Hepatocyte (in vitro differentiated cells): Measurements from ENCODE around the gene CBX3. TPM values are rescaled to one million over a fixed set of nuclear protein-coding genes. Genes with fewer than 3 reads are reported as not detected.
A peak's percentile ranks its signal among the peaks of the same experiment; 100 is the strongest.
"Not testable (repeated sequence)": the region's sequence is repeated elsewhere in the genome, so short reads cannot be mapped to it uniquely, and the experiment has no call there.

Source experiments
- DNase-seq: peaks from one replicate; pipeline ENCODE4 v3.0.0-alpha.2; 2016; ENCODE audit warnings: low spot score
- H2AFZ ChIP-seq: fragments of 200-600 bp; sonication (generic); 2 replicates; pipeline ENCODE4 v1.6.0; 2016; ENCODE audit warnings: antibody characterized with exemption, mild to moderate bottlenecking
- H3K27ac ChIP-seq: fragments of 200-600 bp; sonication (generic); 2 replicates; pipeline ENCODE4 v1.5.1; 2016; ENCODE audit warnings: mild to moderate bottlenecking
- H3K27me3 ChIP-seq: fragments of 200-600 bp; sonication (generic); 2 replicates; pipeline ENCODE4 v1.6.1; 2016
- H3K36me3 ChIP-seq: fragments of 200-600 bp; sonication (generic); replicated peaks from 2 replicates; pipeline ENCODE4 v1.5.1; 2016; ENCODE audit warnings: low read depth; ENCODE audit not compliant: insufficient read depth
- H3K4me1 ChIP-seq: fragments of 200-600 bp; sonication (generic); 2 replicates; pipeline ENCODE4 v1.5.1; 2016; ENCODE audit warnings: mild to moderate bottlenecking, moderate library complexity; ENCODE audit not compliant: insufficient read depth
- H3K4me2 ChIP-seq: fragments of 200-600 bp; sonication (generic); 2 replicates; pipeline ENCODE4 v1.6.0; 2016
- H3K4me3 ChIP-seq: fragments of 200-600 bp; sonication (generic); 2 replicates; pipeline ENCODE4 v1.5.1; 2016; ENCODE audit warnings: mild to moderate bottlenecking
- H3K79me2 ChIP-seq: fragments of 200-600 bp; sonication (generic); 2 replicates; pipeline ENCODE4 v1.6.0; 2017; ENCODE audit warnings: mild to moderate bottlenecking
- H3K9me2 ChIP-seq: fragments of 200-600 bp; sonication (generic); replicated peaks from 2 replicates; pipeline ENCODE4 v1.6.0; 2017; ENCODE audit warnings: mild to moderate bottlenecking; ENCODE audit not compliant: insufficient read depth
- H3K9me3 ChIP-seq: fragments of 200-600 bp; sonication (generic); 2 replicates; pipeline ENCODE4 v1.5.1; 2016; ENCODE audit warnings: low read depth, mild to moderate bottlenecking
- H4K20me1 ChIP-seq: fragments of 200-600 bp; sonication (generic); 2 replicates; pipeline ENCODE4 v1.6.0; 2016; ENCODE audit warnings: mild to moderate bottlenecking; ENCODE audit not compliant: insufficient read depth, poor library complexity, severe bottlenecking
- EZH2 ChIP-seq: fragments of 200-600 bp; sonication (generic); IDR thresholded peaks from 2 replicates; pipeline ENCODE4 v1.6.1; 2016; ENCODE audit warnings: antibody characterized with exemption, mild to moderate bottlenecking, borderline replicate concordance
- EZH2phosphoT487 ChIP-seq: fragments of 200-600 bp; sonication (generic); IDR thresholded peaks from one replicate; pipeline ENCODE4 v1.6.1; 2018; ENCODE audit warnings: antibody characterized with exemption, mild to moderate bottlenecking, low read depth, moderate library complexity; ENCODE audit not compliant: unreplicated experiment, severe bottlenecking
- WGBS: methylation state at CpG from one replicate; pipeline ENCODE4 v1.1.6; 2016; ENCODE audit warnings: low lambda C conversion rate; ENCODE audit errors: missing lambda C conversion rate; 5-methylcytosine and 5-hydroxymethylcytosine counted together
- polyA plus RNA-seq: library from polyadenylated mRNA; unstranded; fragments of >200 nt; fragmentation: Nextera tagmentation; extraction: Ambion mirVana; gene quantifications from 2 replicates; pipeline ENCODE4 v1.2.1, GENCODE V29; 2016
- total RNA-seq: library from RNA; depleted of rRNA; stranded (reverse); fragments of >200 nt; gene quantifications from 2 replicates; pipeline ENCODE4 v1.2.3, GENCODE V29; 2014
- TF ChIP-seq, protein P1 (sequence below): fragments of 200-600 bp; sonication (generic); IDR thresholded peaks from 2 replicates; pipeline ENCODE4 v1.5.1; 2016; ENCODE audit warnings: antibody characterized with exemption, mild to moderate bottlenecking; ENCODE audit not compliant: poor library complexity

CBX3 gene
- total and polyA plus RNA-seq, 2 experiments from 2014 or later = 120 to 165 TPM

DNA sequence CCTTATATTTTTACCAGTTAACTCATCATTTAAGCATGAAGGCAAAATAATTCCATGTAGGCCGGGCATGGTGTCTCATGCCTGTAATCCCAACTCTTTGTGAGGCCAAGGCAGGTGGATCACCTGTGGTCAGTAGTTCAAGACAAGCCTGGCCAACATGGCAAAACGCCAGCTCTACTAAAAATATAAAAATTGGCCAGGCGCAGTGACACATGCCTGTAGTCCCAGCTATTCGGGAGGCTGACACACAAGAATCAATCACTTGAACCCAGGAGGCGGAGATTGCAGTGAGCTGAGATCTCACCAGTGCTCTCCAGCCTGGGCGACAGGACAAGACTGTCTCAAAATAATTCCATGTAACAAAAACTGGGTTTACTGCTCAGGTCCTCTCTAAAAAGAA lies 19.3 kb upstream of the CBX3 start:
- WGBS = 89% methylated on average over 6 of the region's 6 CpGs
- H3K4me2 ChIP-seq = no peak overlapping the region
- H3K4me1 ChIP-seq = peaks cover 8% of the 10 kb centered on the region
- no peaks in the 10 kb centered on the region for H3K27me3 ChIP-seq
- no peaks in the 10 kb centered on the region for H3K79me2 ChIP-seq
- no peak overlapping the region for H3K27ac ChIP-seq
- no peak overlapping the region for H2AFZ ChIP-seq
- peaks cover 3% of the 10 kb centered on the region for H4K20me1 ChIP-seq
- no peak for DNase-seq
- no peaks in the 10 kb centered on the region for H3K9me2 ChIP-seq
- H3K36me3 ChIP-seq = no peaks in the 10 kb centered on the region
- no peak overlapping the region for H3K4me3 ChIP-seq
- no peaks in the 10 kb centered on the region for H3K9me3 ChIP-seq
- no peak for TF ChIP-seq EZH2
- TF ChIP-seq, protein P1, sequence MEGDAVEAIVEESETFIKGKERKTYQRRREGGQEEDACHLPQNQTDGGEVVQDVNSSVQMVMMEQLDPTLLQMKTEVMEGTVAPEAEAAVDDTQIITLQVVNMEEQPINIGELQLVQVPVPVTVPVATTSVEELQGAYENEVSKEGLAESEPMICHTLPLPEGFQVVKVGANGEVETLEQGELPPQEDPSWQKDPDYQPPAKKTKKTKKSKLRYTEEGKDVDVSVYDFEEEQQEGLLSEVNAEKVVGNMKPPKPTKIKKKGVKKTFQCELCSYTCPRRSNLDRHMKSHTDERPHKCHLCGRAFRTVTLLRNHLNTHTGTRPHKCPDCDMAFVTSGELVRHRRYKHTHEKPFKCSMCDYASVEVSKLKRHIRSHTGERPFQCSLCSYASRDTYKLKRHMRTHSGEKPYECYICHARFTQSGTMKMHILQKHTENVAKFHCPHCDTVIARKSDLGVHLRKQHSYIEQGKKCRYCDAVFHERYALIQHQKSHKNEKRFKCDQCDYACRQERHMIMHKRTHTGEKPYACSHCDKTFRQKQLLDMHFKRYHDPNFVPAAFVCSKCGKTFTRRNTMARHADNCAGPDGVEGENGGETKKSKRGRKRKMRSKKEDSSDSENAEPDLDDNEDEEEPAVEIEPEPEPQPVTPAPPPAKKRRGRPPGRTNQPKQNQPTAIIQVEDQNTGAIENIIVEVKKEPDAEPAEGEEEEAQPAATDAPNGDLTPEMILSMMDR = no peak
- TF ChIP-seq EZH2phosphoT487 = no peak

GRCh38 chr7:26182706-26183105 lies 18.8 kb upstream of the CBX3 start:
- Histone ChIP-seq H3K4me3 (no peak overlapping the region), H3K27me3 (no peaks in the 10 kb centered on the region), H3K36me3 (no peaks in the 10 kb centered on the region), H3K4me2 (no peak overlapping the region), H3K9me2 (no peaks in the 10 kb centered on the region), H3K79me2 (no peaks in the 10 kb centered on the region), H4K20me1 (peaks cover 4% of the 10 kb centered on the region), H3K27ac (no peak overlapping the region), H2AFZ (no peak overlapping the region), H3K4me1 (peaks cover 8% of the 10 kb centered on the region), H3K9me3 (no peaks in the 10 kb centered on the region)
- 88% methylated on average over 8 of the region's 8 CpGs for WGBS
- no peak for TF ChIP-seq EZH2phosphoT487
- TF ChIP-seq EZH2 = no peak
- TF ChIP-seq, protein P1 = no peak
- DNase-seq = no peak

DNA sequence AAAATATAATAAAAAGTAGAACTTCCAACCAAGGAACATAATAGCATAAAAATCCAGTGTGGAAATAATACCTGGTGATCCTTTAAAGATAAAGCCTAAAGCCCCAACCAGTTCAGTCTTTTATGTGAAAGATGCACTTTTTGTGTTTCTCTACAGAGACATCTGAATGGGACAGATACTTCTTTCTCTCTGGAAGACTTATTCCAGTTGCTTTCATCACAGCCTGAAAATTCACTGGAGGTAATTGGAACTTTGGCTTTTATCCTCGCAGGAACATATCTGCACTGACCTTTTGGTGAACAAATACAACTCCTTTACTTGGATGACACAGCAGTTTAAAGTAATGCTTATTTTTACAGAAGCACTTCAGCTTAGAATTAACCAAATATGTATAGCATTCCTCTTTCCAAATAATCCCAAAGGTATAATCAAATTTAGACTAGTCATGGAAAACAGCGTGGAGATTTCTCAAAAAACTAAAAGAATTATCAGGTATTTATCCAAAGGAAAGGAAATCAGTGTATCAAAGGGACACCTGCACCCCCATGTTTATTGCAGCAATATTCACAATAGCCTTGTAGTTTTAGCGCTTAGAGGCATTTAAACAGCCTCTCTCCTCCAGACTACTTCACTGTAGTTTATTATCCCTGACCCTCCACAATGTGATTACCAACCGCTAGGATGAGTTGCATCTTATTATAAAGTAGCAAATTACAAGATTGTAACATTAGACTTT lies 17.8 kb upstream of the CBX3 start:
- no peak overlapping the region for H3K4me3 ChIP-seq
- peak overlapping the region; percentile 39 for H3K27ac ChIP-seq
- H3K36me3 ChIP-seq = no peaks in the 10 kb centered on the region
- DNase-seq = no peak
- H2AFZ ChIP-seq = no peak overlapping the region
- peaks cover 8% of the 10 kb centered on the region for H3K4me1 ChIP-seq
- no peaks in the 10 kb centered on the region for H3K79me2 ChIP-seq
- TF ChIP-seq EZH2phosphoT487 (no peak), EZH2 (no peak)
- TF ChIP-seq, protein P1 = no peak
- no peaks in the 10 kb centered on the region for H3K27me3 ChIP-seq
- H4K20me1 ChIP-seq = peaks cover 14% of the 10 kb centered on the region
- no peak overlapping the region for H3K4me2 ChIP-seq
- no peaks in the 10 kb centered on the region for H3K9me3 ChIP-seq
- WGBS = 76% methylated on average over 4 of the region's 4 CpGs
- H3K9me2 ChIP-seq = no peaks in the 10 kb centered on the region

- DNase-seq, H3K4me1 ChIP-seq, H2AFZ ChIP-seq, H3K36me3 ChIP-seq, H3K9me2 ChIP-seq, H3K4me3 ChIP-seq, H3K9me3 ChIP-seq, H3K4me2 ChIP-seq, H3K27me3 ChIP-seq, H3K79me2 ChIP-seq: not testable (repeated sequence)
- WGBS = 78% methylated on average over 4 of the region's 4 CpGs
- Histone ChIP-seq H4K20me1 (peaks cover 22% of the 10 kb centered on the region), H3K27ac (peak overlapping the region; percentile 39)
Measured at GRCh38 chr7:26184281-26185101, 17.1 kb upstream of the CBX3 start.
